HG03575 (cell line): ENCODE results near the gene GALNTL6.
"Not testable (repeated sequence)": the region's sequence is repeated elsewhere in the genome, so short reads cannot be mapped to it uniquely, and the experiment has no call there.

Experiments used
- ATAC-seq: cut with Tn5 transposase; IDR thresholded peaks from one replicate; pipeline ENCODE4 v1.9.1; 2021; ENCODE audit not compliant: unreplicated experiment, insufficient number of reproducible peaks, low FRiP score; ENCODE audit errors: extremely low read depth

GALNTL6 gene

DNA sequence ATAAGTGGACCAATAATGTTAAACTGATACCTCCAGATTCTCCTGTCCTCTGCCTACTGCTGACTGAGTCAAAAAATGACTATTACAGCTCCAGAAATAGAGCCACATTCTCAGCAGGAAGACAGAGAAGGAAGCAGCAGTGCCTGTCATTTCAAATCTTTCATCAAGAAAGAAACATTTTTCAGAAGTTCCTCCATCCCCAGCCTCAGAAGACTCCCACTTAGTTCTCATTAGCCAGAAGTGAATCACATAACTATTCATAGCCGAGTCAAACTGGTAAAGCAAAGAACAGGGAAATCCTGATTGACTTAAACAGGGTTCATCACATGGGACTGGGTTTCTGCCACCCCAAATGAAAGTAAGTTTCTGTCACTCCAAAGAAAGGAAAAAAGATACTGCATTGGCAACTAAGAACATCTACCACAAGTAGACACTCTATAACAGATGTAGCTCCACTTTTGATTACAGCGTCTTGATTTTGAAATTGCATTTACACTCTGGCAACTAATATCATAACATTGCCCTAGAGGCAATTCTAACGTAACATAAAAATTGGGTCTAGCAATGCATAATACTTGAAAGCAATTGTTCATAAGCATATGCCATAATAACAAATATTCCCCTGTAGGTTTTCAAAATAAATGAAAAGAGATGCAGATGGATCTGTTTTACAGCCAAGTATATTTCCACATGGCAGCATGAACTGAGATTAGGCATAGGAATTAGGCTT, 599.8 kb downstream of the GALNTL6 start:
- ATAC-seq: no peak

- not testable (repeated sequence) for ATAC-seq
These were observed 615.8 kb downstream of the GALNTL6 start for GRCh38 chr4:172428979-172429378.

DNA sequence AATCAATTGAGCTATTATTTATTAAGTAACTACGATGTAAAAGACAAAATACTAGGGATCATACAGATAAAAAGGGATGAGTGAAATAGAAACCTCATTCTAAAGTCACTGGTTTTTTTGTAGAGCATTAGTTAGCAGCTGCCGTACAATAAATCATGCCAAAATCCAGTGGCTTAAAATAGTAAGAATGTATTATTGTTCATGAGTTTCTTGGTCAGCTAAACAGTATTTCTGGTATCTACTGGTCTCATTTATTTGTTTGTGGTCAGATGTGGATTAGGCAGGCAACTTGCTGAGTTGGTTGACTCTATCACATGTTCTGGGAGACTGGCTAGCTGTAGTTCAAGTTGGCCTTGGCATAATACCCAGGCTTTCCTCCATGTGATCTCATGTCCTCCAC, 667.3 kb downstream of the GALNTL6 start:
- ATAC-seq: no peak

GRCh38 chr4:172481802-172482508, 668.8 kb downstream of the GALNTL6 start:
- ATAC-seq: no peak

DNA sequence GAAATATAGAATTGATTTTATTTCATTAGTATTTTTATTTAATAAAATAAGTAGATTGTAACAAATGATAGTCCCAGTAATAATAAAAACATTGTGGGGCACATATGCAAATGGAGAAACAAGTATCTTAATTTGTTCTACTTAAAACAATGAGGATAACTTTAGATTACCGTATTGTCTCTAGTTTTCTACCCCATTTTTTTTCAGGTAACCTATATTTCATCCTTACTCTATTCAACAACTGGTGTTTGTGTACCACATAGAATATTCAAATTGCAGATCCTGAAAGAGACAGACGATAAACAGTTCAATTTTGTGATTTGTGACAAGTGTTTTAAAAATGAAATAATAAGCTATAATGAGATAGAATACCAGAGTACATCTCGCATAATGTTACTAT, 671.8 kb downstream of the GALNTL6 start:
- ATAC-seq: no peak

GRCh38 chr4:172486531-172486930, 673.3 kb downstream of the GALNTL6 start:
- no peak for ATAC-seq

GRCh38 chr4:172489861-172490260, 676.7 kb downstream of the GALNTL6 start:
- no peak for ATAC-seq

GRCh38 chr4:172495769-172496168, 682.6 kb downstream of the GALNTL6 start:
- no peak for ATAC-seq

- ATAC-seq: no peak
These were observed 684.1 kb downstream of the GALNTL6 start for GRCh38 chr4:172497321-172497720.

GRCh38 chr4:172514011-172514410, 700.8 kb downstream of the GALNTL6 start:
- ATAC-seq: no peak

DNA sequence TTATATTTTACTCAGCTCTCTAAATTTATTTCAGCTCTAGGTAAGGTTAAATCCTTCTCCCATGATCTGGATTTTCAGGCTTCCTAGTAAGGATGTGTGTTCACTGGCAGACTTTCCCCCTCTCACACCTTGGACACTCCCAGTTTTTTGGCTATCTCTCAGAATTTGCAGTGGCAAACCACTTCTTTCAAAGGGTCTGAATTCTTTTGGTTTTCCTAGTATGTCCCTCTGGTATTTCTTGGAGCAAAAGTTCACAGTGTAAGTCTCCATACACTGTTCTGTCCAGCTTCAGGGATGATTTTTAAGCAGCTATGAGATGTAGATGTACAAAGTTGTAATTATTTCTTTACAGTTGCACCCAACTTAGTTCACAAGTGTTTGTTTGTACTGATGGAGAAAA, 701.6 kb downstream of the GALNTL6 start:
- ATAC-seq: no peak

- no peak for ATAC-seq
These were observed 702.2 kb downstream of the GALNTL6 start for GRCh38 chr4:172515266-172515879.

DNA sequence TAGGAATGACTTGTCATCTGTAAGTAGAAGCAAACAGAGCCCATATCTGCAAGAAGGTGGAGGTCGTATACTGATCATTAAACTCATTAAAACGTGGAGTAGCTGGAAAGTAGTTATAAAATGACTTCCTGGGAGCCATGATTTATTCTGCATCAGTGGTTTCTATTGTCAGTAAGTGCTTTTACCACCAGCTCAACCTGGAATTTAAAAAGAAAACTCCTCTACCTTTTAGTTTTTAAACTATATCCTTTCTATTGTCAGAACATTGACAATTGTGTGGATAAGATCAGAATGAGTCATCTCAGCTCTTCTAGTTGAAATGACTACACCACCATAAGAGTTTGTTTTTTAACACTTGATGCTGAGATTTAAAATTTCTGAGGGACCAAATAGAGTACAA, 704.2 kb downstream of the GALNTL6 start:
- no peak for ATAC-seq

DNA sequence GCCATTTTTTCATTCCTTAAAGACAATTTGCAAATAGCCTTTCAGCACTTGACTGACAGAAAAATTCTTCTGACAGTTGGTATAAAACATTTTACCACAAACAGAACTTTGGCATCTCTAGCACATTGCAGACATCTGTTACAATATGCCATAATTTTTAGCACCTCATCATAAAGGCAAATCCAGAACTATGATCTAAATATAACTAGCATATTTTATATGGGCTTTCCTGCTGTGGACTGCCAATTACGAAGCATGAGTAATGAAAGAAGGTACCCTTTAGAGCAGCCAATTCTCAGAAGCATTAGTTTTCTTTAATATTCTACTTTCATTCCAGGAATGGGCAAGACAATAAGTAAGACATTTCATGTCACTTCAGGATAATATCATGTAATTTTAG, 708.0 kb downstream of the GALNTL6 start:
- no peak for ATAC-seq

DNA sequence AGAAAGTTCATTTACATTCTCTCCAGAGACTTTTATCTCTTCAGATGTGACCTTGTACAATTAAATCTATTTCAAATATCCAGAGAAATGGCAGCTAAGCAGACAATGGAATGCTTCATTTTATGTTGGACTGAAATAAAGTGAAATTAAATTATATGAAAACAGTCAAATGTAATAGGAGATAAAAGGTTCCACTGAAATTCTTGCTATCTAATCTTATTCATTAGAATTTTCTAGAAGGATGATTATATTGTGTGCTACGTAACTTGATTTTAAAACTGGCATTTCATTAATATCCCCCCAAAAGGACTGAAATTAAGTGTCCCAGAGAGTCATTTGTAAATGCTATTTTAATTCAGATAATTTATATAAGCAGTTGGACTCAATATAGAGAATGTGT, 708.5 kb downstream of the GALNTL6 start:
- ATAC-seq: no peak

DNA sequence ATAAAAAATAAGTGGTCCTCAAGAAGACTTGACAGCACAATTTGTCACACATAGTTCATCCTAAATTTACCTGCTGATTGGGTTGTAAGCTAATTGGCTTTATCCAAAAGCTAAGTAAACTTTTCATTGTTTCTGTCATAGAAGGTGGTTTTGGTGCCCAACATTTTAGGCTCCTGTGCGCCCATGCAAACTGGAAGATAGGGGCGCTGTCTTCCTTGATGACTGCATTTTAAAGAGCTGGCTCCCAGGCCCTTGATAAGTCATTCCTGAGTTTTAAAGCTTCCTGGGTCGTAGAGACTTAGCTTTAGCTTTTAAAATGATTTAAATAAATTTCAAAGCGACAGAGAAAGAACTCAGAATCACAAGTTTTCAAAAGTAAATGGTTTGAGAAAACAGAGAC, 730.0 kb downstream of the GALNTL6 start:
- no peak for ATAC-seq

GRCh38 chr4:172546782-172547181, 733.6 kb downstream of the GALNTL6 start:
- peak; percentile 75 for ATAC-seq

DNA sequence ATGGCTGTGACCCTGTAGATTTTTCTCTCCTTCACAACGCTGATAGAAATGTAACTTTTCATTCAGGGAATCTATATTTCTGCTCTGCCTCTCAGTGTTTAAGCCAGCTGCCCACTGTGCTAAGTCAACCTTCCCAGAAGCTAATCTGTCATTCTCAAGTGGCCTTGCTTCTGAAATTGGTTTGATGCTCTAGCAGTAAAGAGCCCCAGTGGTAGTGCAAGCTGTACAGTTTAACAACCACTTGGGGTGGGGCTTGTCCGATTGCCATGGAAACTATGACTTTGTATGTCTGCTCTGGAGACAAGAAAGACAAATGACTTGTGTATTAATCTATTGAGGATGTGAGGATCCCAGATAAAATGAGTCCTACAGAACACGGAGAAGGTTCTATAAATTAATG, 734.5 kb downstream of the GALNTL6 start:
- ATAC-seq: no peak

DNA sequence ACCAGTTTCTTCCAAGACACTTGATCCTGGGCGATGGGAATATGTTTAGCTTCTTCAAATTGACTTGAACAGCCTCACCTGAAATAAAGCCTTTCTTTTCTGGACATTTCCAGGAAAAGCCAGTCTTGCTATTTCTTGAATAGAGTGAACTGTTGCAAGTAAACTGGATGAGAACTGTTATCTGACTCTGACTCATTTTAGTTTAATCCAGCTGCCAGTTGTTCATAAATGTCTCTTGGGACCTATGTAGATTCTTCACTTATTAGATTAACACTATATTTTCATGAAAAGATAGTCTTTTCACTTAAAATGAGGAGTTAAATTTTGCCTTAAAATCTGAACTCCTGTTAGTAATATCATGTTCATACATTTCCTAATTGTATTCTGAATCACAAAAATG, 740.0 kb downstream of the GALNTL6 start:
- ATAC-seq: no peak

DNA sequence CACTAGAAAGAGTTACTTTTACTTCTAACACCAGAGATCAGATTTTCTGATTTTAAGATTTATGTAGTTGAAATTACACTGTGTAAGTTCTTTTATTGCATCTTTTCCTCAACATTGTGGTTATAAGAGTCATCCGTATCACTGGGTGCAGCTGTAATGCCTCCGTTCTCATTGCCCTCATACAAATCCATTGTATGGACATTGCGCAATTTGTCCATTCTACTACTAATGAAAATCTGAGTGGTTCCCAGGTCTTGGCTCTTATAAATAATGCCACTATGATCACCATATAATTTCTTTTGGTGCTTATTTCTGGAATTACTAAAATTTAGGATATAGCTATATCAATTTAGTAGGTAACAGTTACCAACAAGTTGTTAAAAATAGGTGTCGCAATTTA, 741.4 kb downstream of the GALNTL6 start:
- ATAC-seq: no peak
